DMS 273 (cell line): ENCODE data around the gene SPTBN4.
"Not testable (repeated sequence)": the region's sequence is repeated elsewhere in the genome, so short reads cannot be mapped to it uniquely, and the experiment has no call there.

Source experiments
- DNase-seq: peaks from one replicate; lab custom pipeline; 2025; ENCODE audit not compliant: unreplicated experiment; lab: John Stamatoyannopoulos, UW

Gene SPTBN4

DNA sequence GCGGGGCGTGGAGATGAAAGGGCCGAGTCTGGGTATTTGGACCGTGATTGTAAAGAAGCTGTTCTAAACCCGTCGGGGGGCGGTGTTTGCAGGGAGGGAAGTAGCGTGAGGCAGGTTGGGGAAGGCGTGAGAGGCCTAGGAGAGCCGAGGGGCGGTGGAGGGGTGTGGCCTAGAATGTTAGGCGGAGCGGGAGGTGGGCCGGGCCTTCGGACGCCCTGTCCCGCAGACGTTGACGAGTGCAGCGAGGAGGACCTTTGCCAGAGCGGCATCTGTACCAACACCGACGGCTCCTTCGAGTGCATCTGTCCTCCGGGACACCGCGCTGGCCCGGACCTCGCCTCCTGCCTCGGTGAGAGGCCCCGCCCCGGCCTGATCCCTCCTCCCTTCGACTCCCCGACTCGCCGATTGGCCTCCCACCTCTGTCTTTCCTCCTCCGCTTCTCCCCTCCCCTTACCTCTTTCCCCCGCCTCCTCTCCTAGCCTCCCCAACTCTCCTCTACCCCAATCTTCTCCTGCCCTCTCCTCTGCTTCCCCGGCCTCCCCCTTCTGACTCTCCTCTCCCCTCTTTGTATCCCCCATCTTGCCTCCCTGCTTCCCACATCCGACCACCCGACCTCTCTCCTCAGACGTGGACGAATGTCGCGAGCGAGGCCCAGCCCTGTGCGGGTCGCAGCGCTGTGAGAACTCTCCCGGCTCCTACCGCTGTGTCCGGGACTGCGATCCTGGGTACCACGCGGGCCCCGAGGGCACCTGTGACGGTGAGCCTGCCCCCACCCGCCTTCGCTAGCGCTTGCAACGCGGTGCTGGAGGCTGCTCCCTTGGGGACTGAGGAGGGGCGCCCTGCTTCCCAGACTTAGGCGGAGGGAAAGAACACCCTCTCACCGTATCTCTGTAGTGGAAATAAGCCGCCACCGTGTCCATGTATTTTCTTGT, 147.2 kb downstream of the SPTBN4 start:
- DNase-seq = no peak

DNA sequence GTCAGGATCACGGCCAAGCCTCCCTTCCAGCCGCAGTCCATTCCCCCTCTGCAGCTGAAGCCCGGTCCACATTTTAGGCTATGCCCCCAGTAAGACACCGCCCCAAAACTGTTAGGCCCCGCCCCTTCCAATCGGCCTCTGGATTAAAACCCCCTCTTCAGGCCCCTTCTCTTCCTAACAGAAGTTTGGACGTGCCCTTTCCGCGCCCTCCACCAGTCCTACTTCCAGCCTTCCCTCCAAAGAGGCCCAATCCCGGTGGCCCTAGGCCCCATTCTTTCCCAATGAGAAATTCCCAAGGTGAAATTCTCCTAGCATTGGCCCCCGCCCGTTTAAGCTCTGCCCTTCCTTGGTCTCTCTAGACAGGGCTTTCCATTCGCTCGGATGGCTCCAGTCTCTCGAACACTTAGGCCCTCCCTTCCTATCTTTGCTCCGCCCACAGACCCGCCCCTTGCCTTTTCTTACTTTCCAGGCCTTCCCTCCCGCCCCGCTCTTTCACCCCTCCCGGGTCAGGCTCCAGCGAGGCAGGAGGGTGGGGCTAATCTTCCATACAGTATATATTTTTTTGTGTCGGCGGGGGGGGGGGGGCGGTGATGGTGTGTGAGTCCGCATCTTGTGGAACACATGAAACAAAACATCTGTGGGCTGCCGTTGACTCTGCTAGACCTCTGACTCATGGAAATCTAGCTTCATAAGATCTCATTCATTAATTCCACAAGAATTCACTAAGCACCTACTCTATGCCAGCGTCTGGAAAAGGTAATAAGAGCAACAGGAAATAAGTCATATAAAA, 148.0 kb downstream of the SPTBN4 start:
- peak; percentile 53 for DNase-seq

DNA sequence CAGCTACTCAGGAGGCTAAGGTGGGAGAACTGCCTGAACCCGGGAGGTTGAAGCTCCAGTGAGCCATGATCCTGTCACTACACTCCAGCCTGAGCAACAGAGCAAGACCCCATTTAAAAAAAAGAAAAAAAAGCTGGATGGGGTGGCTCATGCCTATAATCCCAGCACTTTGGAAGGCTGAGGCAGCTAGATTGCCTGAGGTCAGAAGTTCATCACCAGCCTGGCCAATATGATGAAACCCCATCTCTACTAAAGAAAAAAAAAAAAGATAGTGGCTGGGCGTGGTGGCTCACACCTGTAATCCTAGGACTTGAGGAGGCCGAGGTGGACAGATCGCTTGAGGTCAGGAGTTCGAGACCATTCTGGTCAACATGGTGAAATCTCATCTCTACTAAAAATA, 149.4 kb downstream of the SPTBN4 start:
- DNase-seq = no peak

DNA sequence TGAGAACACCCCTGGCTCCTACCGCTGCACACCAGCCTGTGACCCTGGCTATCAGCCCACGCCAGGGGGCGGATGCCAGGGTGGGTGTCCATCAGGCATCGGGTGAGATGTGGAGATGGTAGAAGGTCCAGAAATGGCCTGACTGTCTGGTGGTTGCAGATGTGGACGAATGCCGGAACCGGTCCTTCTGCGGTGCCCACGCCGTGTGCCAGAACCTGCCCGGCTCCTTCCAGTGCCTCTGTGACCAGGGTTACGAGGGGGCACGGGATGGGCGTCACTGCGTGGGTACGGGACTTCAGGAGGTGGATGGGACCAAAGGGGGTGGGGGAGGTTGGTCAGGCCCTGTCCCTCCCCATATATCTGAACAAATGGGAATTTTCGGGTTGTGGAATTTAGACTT, 150.1 kb downstream of the SPTBN4 start:
- DNase-seq = no peak

DNA sequence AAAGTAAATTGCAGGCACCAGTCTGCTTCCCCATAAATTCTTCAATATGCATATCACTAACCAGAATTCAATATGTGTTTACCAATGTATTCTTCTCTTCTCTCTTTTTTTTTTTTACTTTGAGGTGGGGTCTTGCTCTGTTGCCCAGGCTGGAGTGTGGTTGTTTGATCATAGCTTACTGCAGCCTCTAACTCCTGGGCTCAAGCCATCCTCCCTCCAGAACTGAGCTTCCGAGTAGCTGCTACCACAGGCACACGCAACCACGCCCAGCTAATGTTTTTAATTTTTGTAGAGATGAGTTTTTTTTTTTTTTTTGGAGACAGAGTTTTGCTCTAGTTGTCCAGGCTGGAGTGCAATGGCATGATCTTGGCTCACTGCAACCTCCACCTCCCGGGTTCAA, 151.2 kb downstream of the SPTBN4 start:
- DNase-seq = no peak

DNA sequence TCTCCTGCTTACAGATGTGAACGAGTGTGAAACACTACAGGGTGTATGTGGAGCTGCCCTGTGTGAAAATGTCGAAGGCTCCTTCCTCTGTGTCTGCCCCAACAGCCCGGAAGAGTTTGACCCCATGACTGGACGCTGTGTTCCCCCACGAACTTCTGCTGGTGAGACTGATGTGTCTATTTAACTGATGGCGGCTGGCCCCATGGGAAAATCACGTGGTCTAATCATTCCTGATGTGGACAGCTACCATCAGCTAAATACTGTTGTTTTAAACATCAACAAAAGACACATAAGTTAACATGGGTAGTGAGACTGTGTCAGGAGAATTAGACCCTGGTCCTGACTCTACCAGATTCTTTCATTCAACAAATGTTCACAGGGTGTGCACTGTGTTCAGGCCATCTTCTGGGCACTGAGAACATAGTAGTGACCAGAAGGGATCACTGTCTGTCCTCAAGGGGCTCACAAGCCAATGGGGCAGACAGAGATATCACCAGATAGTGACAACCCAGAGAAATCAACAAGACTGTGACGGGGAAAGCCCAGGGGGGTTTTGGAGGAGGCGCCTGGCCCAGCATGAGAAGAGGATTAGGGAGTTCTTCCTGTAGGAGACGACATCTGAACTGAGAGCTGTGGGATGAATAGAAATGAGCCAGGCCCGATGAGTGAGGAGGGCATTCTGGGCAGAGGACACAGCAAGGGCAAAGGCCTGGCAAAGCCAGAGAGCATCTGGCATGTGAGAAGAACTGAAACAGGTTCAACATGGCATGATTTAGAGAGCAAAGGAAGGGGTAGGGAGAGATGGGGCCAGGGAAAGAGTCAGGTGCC, 152.7 kb downstream of the SPTBN4 start:
- DNase-seq = no peak

DNA sequence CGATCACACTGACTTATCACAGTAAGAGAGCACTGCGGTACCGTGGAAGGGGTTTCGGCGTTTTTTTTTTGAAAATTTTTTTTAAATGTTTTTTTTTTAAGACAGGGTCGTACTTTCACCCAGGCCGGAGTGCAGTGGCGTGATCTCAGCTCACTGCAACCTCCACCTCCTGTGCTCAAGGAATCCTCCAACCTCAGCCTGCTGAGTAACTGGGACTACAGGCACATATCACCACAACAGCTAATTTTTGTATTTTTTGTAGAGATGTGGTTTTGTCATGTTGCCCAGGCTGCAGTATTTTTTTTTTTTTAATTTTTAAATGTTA, 153.3 kb downstream of the SPTBN4 start:
- DNase-seq = no peak

DNA sequence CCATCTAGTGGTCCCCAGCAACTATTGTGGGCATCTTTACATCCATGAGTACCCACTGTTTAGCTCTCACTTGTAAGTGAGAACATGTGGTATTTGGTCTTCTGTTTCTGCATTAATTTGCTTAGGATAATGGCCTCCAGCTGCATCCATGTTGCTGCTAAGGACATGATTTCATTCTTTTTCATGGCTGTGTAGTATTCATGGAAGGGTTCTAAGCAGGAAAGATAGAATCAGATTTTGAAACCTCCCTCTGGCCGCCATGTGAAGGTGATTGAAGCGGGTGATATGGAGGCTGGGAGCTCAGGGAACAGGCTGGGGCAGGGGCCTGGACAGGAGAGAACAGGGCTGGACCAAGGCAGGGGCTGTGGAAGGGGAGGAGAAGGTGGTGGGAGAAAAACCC, 154.5 kb downstream of the SPTBN4 start:
- DNase-seq = no peak

DNA sequence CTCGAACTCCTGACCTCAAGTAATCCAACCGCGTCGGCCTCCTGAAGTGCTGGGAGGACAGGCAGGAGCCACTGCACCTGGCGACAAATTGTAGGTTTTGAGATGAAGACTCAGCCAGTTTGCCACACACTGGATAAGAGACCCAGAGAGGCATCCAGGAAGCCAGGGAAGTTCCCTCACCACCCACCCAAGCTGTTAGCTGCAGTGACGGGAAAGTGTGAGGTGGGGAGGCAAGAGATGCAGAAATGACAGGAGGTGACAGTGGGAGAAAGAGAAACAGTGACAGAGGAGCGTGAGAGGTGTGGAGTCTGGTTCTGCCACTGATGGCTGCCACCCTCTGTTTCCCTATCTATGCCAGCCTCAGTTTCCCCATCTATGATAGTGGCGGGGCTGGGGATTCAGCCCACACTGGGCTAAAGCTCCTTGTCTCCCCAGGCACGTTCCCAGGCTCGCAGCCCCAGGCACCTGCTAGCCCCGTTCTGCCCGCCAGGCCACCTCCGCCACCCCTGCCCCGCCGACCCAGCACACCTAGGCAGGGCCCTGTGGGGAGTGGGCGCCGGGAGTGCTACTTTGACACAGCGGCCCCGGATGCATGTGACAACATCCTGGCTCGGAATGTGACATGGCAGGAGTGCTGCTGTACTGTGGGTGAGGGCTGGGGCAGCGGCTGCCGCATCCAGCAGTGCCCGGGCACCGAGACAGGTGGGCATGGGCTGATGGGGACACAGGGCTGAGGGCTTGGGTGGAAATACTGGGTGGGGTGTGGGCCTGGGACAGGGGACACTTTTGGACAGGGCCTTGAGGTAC, 155.4 kb downstream of the SPTBN4 start:
- DNase-seq = no peak

DNA sequence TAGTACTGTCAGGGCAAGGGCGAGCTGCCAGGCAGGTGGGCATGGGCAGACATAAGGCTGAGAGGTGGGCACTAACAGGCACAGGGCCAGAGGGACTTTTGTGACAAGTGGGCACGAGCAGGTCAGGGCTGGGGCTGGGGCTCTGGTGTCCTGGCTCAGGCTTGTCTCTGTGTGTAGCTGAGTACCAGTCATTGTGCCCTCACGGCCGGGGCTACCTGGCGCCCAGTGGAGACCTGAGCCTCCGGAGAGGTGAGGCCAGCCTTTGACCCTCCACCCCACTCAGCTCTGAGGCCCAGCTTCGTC, 155.9 kb downstream of the SPTBN4 start:
- no peak for DNase-seq

DNA sequence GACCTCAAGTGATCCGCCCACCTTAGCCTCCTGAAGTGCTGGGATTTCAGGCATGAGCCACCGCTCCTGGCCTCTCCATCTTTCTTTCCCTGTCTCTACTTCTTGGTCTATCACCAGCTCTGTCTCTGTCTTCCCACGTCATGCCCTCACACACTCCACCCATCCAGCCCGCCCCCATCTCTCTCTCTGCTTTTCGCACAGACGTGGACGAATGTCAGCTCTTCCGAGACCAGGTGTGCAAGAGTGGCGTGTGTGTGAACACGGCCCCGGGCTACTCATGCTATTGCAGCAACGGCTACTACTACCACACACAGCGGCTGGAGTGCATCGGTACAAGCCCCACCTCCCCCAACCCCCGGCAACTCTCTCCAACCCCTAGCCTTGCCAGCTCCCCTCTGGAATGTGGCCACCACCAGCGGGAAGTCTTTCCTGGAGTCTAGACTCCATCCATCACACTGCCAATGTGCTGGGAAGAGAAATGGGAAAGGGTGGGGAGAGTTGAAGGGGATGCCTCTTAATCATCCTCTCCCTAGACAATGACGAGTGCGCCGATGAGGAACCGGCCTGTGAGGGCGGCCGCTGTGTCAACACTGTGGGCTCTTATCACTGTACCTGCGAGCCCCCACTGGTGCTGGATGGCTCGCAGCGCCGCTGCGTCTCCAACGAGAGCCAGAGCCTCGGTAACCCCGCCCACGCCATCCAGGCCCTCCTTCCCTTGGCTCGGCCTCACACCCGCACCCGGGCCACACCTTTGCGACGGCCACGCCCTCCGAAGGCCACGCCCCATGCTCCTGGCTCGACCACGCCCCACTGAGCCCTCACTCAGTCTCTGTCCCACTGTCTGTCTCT, 156.8 kb downstream of the SPTBN4 start:
- peak; percentile 79 for DNase-seq

DNA sequence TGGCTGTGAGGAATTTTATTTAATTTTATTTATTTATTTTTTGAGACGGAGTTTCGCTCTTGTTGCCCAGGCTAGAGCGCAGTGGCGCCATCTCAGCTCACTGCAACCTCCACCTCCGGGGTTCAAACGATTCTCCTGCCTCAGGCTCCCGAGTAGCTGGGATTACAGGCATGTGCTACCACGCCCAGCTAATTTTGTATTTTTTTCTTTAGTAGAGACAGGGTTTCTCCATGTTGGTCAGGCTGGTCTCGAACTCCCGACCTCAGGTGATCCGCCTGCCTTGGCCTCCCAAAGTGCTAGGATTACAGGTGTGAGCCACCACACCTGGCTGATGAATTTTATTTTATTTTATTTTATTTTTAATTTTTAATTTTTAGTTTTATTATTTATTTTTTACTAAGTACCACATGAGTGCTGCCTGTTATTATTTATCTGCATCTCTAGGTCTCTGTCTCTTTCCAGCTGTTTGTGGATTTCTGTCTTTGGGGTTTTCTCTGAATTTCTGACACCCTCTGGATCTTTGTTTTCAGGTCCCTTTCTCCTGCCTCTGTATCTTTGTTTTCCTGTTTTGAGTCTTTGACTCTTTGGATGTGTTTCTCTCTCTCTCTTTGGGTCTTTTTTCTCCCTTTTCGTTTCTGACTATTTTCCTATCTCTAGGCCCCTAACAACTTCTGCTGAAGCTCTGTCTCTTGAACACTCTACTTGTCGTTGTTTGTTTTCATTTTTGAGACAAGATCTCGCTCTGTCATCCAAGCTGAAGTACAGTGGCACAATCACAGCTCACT, 157.8 kb downstream of the SPTBN4 start:
- not testable (repeated sequence) for DNase-seq

DNA sequence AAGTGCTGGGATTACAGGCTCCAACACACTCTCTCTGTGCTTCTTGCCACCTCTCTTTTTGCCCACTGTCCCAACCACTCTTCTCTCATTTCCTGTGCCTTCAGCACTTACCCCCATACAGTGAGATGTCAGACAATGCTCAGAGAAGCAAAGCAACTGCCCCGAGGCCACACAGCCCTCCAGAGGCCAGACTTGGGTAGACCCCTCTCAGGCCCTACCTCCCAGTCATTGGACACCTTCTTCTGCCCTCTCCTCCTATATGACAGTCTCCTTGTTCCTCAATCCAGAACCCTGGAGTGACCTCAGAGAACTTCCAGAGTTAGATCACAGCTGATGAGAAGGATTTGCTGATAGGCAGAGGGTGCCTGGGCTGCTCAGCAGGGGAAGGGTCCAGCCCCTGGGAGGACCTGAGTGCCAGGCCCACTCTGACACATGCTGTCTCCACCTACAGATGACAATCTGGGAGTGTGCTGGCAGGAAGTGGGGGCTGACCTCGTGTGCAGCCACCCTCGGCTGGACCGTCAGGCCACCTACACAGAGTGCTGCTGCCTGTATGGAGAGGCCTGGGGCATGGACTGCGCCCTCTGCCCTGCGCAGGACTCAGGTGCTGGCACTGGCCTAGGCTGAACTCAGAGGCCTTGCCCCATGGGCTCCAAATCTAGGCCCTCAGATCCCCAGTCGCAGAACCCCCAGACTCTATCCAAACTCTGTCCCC, 158.8 kb downstream of the SPTBN4 start:
- no peak for DNase-seq
